PC-3 (cell line): Measurements from ENCODE around the gene PCID2.

ENCODE experiments used
- EZH2 ChIP-seq: fragments of 300-600 bp; sonication (generic); IDR thresholded peaks from one replicate; pipeline ENCODE4 v1.6.1; 2017; ENCODE audit warnings: antibody characterized with exemption, mild to moderate bottlenecking, low read length; ENCODE audit not compliant: unreplicated experiment
- EZH2phosphoT487 ChIP-seq: fragments of 300-600 bp; sonication (generic); IDR thresholded peaks from 2 replicates; pipeline ENCODE4 v1.6.1; 2018; ENCODE audit warnings: mild to moderate bottlenecking, antibody characterized with exemption, low read length, borderline replicate concordance
- TF ChIP-seq, protein P1 (sequence below): fragments of 300-600 bp; sonication (generic); conservative IDR thresholded peaks from 2 replicates; pipeline ENCODE4 v1.5.1; 2017; ENCODE audit warnings: antibody characterized with exemption, low read depth, mild to moderate bottlenecking, low read length

DNA sequence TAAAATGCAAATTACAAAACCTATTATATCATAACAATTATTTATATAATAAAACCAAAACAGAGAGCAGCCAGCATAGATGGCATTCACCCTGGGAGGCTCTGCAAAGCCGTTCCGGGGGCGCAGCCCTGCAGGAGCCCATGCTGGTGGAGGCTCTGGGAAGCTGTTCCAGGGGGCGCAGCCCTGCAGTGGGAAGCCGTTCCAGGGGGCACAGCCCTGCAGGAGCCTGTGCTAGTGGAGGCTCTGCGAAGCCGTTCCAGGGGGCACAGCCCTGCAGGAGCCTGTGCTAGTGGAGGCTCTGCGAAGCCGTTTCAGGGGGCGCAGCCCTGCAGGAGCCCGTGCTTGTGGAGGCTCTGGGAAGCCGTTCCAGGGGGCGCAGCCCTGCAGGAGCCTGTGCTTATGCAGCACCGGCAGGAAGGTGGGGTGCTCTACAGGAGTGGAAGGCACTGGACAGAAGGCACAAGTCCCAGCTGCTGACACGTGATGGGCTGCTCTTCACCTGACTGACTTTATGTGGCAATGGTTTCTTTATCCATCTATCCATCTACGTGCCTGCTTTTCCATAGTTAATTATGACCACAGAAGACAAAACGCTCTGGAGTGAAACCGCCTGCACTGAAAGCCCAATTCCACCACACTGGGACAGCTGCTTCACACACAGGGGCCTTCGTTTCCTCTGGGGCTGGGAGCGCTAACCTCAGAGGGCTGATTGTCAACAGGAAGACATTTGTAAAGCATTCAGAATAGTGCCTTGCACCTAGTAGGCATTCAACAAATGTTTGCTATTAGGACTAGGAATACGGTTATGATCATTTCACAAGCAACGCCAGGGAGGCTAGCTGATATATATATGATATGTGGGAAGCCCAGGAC is 23.7 kb downstream of the PCID2 start:
- TF ChIP-seq EZH2 (no peak), EZH2phosphoT487 (no peak)
- TF ChIP-seq, protein P1, sequence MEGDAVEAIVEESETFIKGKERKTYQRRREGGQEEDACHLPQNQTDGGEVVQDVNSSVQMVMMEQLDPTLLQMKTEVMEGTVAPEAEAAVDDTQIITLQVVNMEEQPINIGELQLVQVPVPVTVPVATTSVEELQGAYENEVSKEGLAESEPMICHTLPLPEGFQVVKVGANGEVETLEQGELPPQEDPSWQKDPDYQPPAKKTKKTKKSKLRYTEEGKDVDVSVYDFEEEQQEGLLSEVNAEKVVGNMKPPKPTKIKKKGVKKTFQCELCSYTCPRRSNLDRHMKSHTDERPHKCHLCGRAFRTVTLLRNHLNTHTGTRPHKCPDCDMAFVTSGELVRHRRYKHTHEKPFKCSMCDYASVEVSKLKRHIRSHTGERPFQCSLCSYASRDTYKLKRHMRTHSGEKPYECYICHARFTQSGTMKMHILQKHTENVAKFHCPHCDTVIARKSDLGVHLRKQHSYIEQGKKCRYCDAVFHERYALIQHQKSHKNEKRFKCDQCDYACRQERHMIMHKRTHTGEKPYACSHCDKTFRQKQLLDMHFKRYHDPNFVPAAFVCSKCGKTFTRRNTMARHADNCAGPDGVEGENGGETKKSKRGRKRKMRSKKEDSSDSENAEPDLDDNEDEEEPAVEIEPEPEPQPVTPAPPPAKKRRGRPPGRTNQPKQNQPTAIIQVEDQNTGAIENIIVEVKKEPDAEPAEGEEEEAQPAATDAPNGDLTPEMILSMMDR: no peak
